Neural progenitor cell (in vitro differentiated cells): ENCODE data around the gene ELOVL2.

ENCODE experiments used
- EZH2 ChIP-seq: fragments of 200-600 bp; sonication (generic); IDR thresholded peaks from 2 replicates; pipeline ENCODE4 v1.6.1; 2017; ENCODE audit warnings: antibody characterized with exemption, mild to moderate bottlenecking, moderate library complexity
- EZH2phosphoT487 ChIP-seq: fragments of 200-600 bp; sonication (generic); IDR thresholded peaks from 2 replicates; pipeline ENCODE4 v1.6.1; 2017; ENCODE audit warnings: antibody characterized with exemption
- TF ChIP-seq, protein P1 (sequence below): fragments of 200-600 bp; sonication (generic); IDR thresholded peaks from 2 replicates; pipeline ENCODE4 v1.5.1; 2017; ENCODE audit warnings: antibody characterized with exemption, mild to moderate bottlenecking

- TF ChIP-seq, protein P1, sequence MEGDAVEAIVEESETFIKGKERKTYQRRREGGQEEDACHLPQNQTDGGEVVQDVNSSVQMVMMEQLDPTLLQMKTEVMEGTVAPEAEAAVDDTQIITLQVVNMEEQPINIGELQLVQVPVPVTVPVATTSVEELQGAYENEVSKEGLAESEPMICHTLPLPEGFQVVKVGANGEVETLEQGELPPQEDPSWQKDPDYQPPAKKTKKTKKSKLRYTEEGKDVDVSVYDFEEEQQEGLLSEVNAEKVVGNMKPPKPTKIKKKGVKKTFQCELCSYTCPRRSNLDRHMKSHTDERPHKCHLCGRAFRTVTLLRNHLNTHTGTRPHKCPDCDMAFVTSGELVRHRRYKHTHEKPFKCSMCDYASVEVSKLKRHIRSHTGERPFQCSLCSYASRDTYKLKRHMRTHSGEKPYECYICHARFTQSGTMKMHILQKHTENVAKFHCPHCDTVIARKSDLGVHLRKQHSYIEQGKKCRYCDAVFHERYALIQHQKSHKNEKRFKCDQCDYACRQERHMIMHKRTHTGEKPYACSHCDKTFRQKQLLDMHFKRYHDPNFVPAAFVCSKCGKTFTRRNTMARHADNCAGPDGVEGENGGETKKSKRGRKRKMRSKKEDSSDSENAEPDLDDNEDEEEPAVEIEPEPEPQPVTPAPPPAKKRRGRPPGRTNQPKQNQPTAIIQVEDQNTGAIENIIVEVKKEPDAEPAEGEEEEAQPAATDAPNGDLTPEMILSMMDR = no peak
- TF ChIP-seq EZH2phosphoT487 (no peak), EZH2 (no peak)
Observed at GRCh38 chr6:11030904-11031303, 13.2 kb downstream of the ELOVL2 start.
